Ishikawa (cell line): Measurements from ENCODE around the gene QSOX2.

Experiments used
- CEBPB ChIP-seq: IDR thresholded peaks from 2 replicates; pipeline ENCODE4 v1.6.1; 2012
- CREB1 ChIP-seq: IDR thresholded peaks from 2 replicates; pipeline ENCODE4 v1.6.1; 2012; ENCODE audit warnings: low read depth
- EGR1 ChIP-seq: IDR thresholded peaks from 2 replicates; pipeline ENCODE4 v1.6.1; 2012
- MAX ChIP-seq: IDR thresholded peaks from 2 replicates; pipeline ENCODE4 v1.6.1; 2012
- RAD21 ChIP-seq: IDR thresholded peaks from 2 replicates; pipeline ENCODE4 v1.6.1; 2012; ENCODE audit warnings: low read depth
- REST ChIP-seq: IDR thresholded peaks from 2 replicates; pipeline ENCODE4 v1.6.1; 2012; ENCODE audit warnings: low read depth, mild to moderate bottlenecking
- TAF1 ChIP-seq: IDR thresholded peaks from 2 replicates; pipeline ENCODE4 v1.6.1; 2012; ENCODE audit warnings: low read depth, mild to moderate bottlenecking
- ZBTB7A ChIP-seq: IDR thresholded peaks from 2 replicates; pipeline ENCODE4 v1.6.1; 2012; ENCODE audit warnings: low read depth

GRCh38 chr9:136247551-136247916 is 1.9 kb upstream of the QSOX2 start:
- TF ChIP-seq CEBPB: no peak
- no peak for TF ChIP-seq EGR1
- no peak for TF ChIP-seq REST
- no peak for TF ChIP-seq ZBTB7A
- TF ChIP-seq TAF1: no peak
- TF ChIP-seq RAD21: no peak
- TF ChIP-seq CREB1: no peak
- no peak for TF ChIP-seq MAX
